Skeletal muscle tissue (tissue), 4 donors: Measurements from ENCODE around the gene RNF180. TPM values are rescaled to one million over a fixed set of nuclear protein-coding genes. Genes with fewer than 3 reads are reported as not detected.
"Not testable (repeated sequence)": the region's sequence is repeated elsewhere in the genome, so short reads cannot be mapped to it uniquely, and the experiment has no call there.

Source experiments
- H3K27ac ChIP-seq: one replicate; pipeline ENCODE4 v1.7.0; 2013; ENCODE audit warnings: mild to moderate bottlenecking, low read depth, low read length, inconsistent platforms
- H3K27me3 ChIP-seq, 3 donors: one replicate each; pipeline ENCODE4 v1.7.0; 2013; ENCODE audit warnings: low read length in 3 of 3; ENCODE audit not compliant: control insufficient read depth in 3 of 3, insufficient read depth in 3 of 3
- H3K36me3 ChIP-seq, 3 donors: one replicate each; pipeline ENCODE4 v1.7.0; 2013; ENCODE audit warnings: low read length in 3 of 3; ENCODE audit not compliant: control insufficient read depth in 3 of 3, insufficient read depth in 3 of 3
- H3K4me1 ChIP-seq, 3 donors: one replicate each; pipeline ENCODE4 v1.7.0; 2013; ENCODE audit warnings: low read length in 3 of 3, mild to moderate bottlenecking in 3 of 3; ENCODE audit not compliant: control insufficient read depth in 3 of 3, insufficient read depth in 3 of 3
- H3K4me3 ChIP-seq, 3 donors: one replicate each; pipeline ENCODE4 v1.7.0; 2013; ENCODE audit warnings: low read length in 3 of 3
- H3K9ac ChIP-seq, 3 donors: one replicate each; pipeline ENCODE4 v1.7.0; 2013; ENCODE audit warnings: low read length in 3 of 3, mild to moderate bottlenecking in 3 of 3, moderate library complexity in 2 of 3, low read depth in 1 of 3
- H3K9me3 ChIP-seq, 3 donors: one replicate each; pipeline ENCODE4 v1.7.0; 2013; ENCODE audit warnings: low read length in 3 of 3; ENCODE audit not compliant: control insufficient read depth in 3 of 3
- total RNA-seq: library from RNA; depleted of rRNA; stranded (reverse); fragments of >200 nt; gene quantifications from one replicate; pipeline ENCODE4 v1.2.3, GENCODE V29; 2014
- donor health status: Osteomylitis.

Gene RNF180
- total RNA-seq, 1 donor from 2014 or later: 2.6 TPM

- Histone ChIP-seq H3K9ac (no peak overlapping the region), H3K9me3 (peaks cover 0 to 1% (median 0%) of the 10 kb centered on the region in 3 donors), H3K27me3 (no peaks in the 10 kb centered on the region), H3K27ac (no peak overlapping the region), H3K4me1 (no peaks in the 10 kb centered on the region), H3K4me3 (no peak overlapping the region), H3K36me3 (no peaks in the 10 kb centered on the region)
Observed at GRCh38 chr5:64339769-64340168, 174.1 kb downstream of the RNF180 start.

- Histone ChIP-seq H3K4me1 (no peaks in the 10 kb centered on the region), H3K36me3 (no peaks in the 10 kb centered on the region), H3K4me3 (no peak overlapping the region), H3K9me3 (peaks cover 0 to 1% (median 0%) of the 10 kb centered on the region in 3 donors), H3K27ac (no peak overlapping the region), H3K9ac (no peak overlapping the region), H3K27me3 (no peaks in the 10 kb centered on the region)
Observed at GRCh38 chr5:64340293-64340692, 174.7 kb downstream of the RNF180 start.

- H3K9ac ChIP-seq: no peak overlapping the region
- H3K36me3 ChIP-seq: no peaks in the 10 kb centered on the region
- H3K9me3 ChIP-seq: peaks cover 0 to 1% (median 0%) of the 10 kb centered on the region in 3 donors
- H3K4me1 ChIP-seq: no peaks in the 10 kb centered on the region
- H3K27ac ChIP-seq: no peak overlapping the region
- no peaks in the 10 kb centered on the region for H3K27me3 ChIP-seq
- no peak overlapping the region for H3K4me3 ChIP-seq
Observed at GRCh38 chr5:64341340-64341739, 175.7 kb downstream of the RNF180 start.

- Histone ChIP-seq H3K36me3 (no peaks in the 10 kb centered on the region), H3K4me3 (no peak overlapping the region), H3K9me3 (peaks cover 0 to 1% (median 0%) of the 10 kb centered on the region in 3 donors), H3K9ac (no peak overlapping the region), H3K27ac (no peak overlapping the region), H3K4me1 (no peaks in the 10 kb centered on the region), H3K27me3 (no peaks in the 10 kb centered on the region)
Observed at GRCh38 chr5:64344501-64344900, 178.9 kb downstream of the RNF180 start.

GRCh38 chr5:64347309-64347708, 181.7 kb downstream of the RNF180 start:
- Histone ChIP-seq H3K36me3 (no peaks in the 10 kb centered on the region), H3K27ac (no peak overlapping the region), H3K4me1 (no peaks in the 10 kb centered on the region), H3K27me3 (no peaks in the 10 kb centered on the region), H3K4me3 (no peak overlapping the region), H3K9me3 (peaks cover 0 to 1% (median 0%) of the 10 kb centered on the region in 3 donors), H3K9ac (no peak overlapping the region)

GRCh38 chr5:64364426-64364825, 198.8 kb downstream of the RNF180 start:
- no peak overlapping the region for H3K27ac ChIP-seq
- no peaks in the 10 kb centered on the region for H3K27me3 ChIP-seq
- no peaks in the 10 kb centered on the region for H3K9me3 ChIP-seq
- no peaks in the 10 kb centered on the region for H3K36me3 ChIP-seq
- H3K4me1 ChIP-seq: no peaks in the 10 kb centered on the region
- H3K4me3 ChIP-seq: no peak overlapping the region
- no peak overlapping the region for H3K9ac ChIP-seq

- Histone ChIP-seq H3K27me3 (no peaks in the 10 kb centered on the region), H3K4me3 (no peak overlapping the region), H3K9ac (no peak overlapping the region), H3K27ac (no peak overlapping the region), H3K36me3 (no peaks in the 10 kb centered on the region), H3K9me3 (no peaks in the 10 kb centered on the region), H3K4me1 (no peaks in the 10 kb centered on the region)
Observed at GRCh38 chr5:64384765-64385164, 219.1 kb downstream of the RNF180 start.

- no peak overlapping the region for H3K4me3 ChIP-seq
- no peaks in the 10 kb centered on the region for H3K27me3 ChIP-seq
- H3K4me1 ChIP-seq: no peaks in the 10 kb centered on the region
- H3K9me3 ChIP-seq: peaks cover 0 to 6% (median 4%) of the 10 kb centered on the region in 3 donors
- no peak overlapping the region for H3K9ac ChIP-seq
- no peak overlapping the region for H3K27ac ChIP-seq
- H3K36me3 ChIP-seq: no peaks in the 10 kb centered on the region
Observed at GRCh38 chr5:64397552-64397951, 231.9 kb downstream of the RNF180 start.

GRCh38 chr5:64398735-64399134, 233.1 kb downstream of the RNF180 start:
- not testable (repeated sequence) for H3K4me3 ChIP-seq, H3K9ac ChIP-seq, H3K36me3 ChIP-seq, H3K27me3 ChIP-seq, H3K4me1 ChIP-seq, H3K9me3 ChIP-seq, H3K27ac ChIP-seq

- H3K27ac ChIP-seq, H3K4me3 ChIP-seq, H3K9ac ChIP-seq, H3K27me3 ChIP-seq, H3K36me3 ChIP-seq, H3K9me3 ChIP-seq, H3K4me1 ChIP-seq: not testable (repeated sequence)
Observed at GRCh38 chr5:64407103-64407825, 241.6 kb downstream of the RNF180 start.
